GM13976 (cell line): ENCODE data around the gene CNTNAP5.

Experiments
- DNase-seq: peaks from one replicate; pipeline ENCODE4 v3.0.0; 2012; ENCODE audit warnings: low spot score
- CTCF ChIP-seq: IDR thresholded peaks from 2 replicates; pipeline ENCODE4 v1.5.1; 2012; ENCODE audit warnings: borderline replicate concordance, mild to moderate bottlenecking; ENCODE audit not compliant: insufficient read depth; ENCODE audit errors: extremely low read depth, missing control alignments, control extremely low read depth
- in situ Hi-C: fragments of 300-500 bp; cut with MboI; formaldehyde crosslinking; loops from one replicate; pipeline ENCODE4 v1.12.0; 2022; ENCODE audit warnings: low sequenced_read_pairs, mixed read lengths, inconsistent platforms; ENCODE audit not compliant: unreplicated experiment

Gene CNTNAP5

GRCh38 chr2:124879640-124880039, 854.6 kb downstream of the CNTNAP5 start:
- in situ Hi-C loops = no loop called here
- DNase-seq = no peak
- TF ChIP-seq CTCF = no peak

- in situ Hi-C loops = no loop called here
- DNase-seq = no peak
- TF ChIP-seq CTCF = no peak
Observed at GRCh38 chr2:124880995-124881394, 855.9 kb downstream of the CNTNAP5 start.

DNA sequence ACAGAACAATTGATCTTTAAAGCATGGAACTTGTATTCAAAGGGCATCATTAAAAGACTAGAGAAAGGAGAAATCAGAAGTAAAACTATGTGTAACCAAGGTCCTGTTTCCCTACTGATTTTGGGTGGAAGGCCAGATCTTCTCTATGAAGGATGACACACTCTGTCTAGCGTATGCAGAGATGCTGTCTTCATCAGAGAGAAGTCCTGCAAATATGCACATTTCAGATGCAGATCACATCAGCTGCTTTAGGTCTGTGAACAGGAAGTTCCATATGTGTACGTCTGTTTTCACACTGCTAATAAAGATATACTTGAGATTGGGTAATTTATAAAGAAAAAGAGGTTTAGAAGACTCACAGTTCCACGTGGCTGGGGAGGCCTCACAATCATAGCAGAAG, 857.3 kb downstream of the CNTNAP5 start:
- in situ Hi-C loops = no loop called here
- TF ChIP-seq CTCF = no peak
- no peak for DNase-seq

DNA sequence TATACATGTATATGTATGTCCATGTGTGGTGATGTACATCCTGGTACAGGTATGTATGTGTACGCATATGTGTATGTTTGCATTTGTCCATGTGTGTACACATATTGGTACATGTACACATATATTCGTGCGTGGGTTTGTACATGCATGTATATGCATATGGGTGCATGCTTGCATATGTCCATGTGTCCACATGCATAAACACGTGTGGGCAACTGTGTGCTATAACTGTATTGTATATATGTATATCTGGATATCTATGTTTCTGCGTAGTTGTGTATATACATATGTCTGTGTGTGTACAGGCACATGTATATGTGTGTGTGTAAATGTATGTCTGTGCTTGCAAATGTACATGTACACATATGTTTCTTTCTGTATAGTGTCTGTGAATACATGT, 858.5 kb downstream of the CNTNAP5 start:
- in situ Hi-C loops = no loop called here
- no peak for DNase-seq
- no peak for TF ChIP-seq CTCF

GRCh38 chr2:124884315-124884714, 859.2 kb downstream of the CNTNAP5 start:
- TF ChIP-seq CTCF = no peak
- no peak for DNase-seq
- in situ Hi-C loops = no loop called here

DNA sequence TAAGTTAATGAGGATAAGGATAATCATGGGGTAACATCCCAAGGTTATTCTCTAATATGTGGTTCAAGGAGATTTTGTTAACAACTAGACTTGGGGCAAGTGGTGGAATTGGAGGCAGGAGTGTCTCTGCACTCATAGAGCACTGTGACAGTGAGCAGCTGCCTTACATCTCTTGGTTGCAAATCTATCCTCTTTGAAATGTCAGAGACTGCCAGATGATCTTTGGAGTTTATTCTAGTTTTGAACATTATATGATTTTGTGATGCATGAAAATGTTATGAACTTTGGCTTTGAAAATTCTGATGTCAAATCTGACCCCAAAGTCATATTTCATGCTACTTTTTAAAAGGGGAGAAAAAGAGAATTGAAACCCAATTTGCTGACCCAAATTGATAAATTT, 861.1 kb downstream of the CNTNAP5 start:
- no peak for TF ChIP-seq CTCF
- in situ Hi-C loops = no loop called here
- no peak for DNase-seq

GRCh38 chr2:124887466-124887865, 862.4 kb downstream of the CNTNAP5 start:
- DNase-seq = no peak
- in situ Hi-C loops = no loop called here
- no peak for TF ChIP-seq CTCF
